Posterior vena cava (tissue), 2 donors: ENCODE results near the gene NTSR2. TPM values are rescaled to one million over a fixed set of nuclear protein-coding genes. Genes with fewer than 3 reads are reported as not detected.
A peak's percentile ranks its signal among the peaks of the same experiment; 100 is the strongest.

Experiments used
- DNase-seq: peaks from one replicate; pipeline ENCODE4 v3.0.0-alpha.2; 2020; ENCODE audit warnings: low spot score
- intact Hi-C, 2 donors: fragments of 100-400 bp; cut with DNase I; formaldehyde crosslinking; loops; one replicate each; pipeline versions ENCODE4 v1.14.1 to v1.14.2; 2022 to 2023
- long read RNA-seq, 2 donors: library from polyadenylated mRNA; unstranded; transcript quantifications; one replicate each; pipeline ENCODE4 v2.0.0, GENCODE V29; 2020 to 2021
- total RNA-seq, 2 donors: library from RNA; stranded (reverse); fragmentation: NEBNext Ultra II Directional; extraction: Animal tissue kit (Norgen Biotek cat#: 25700); gene quantifications; one replicate each; pipeline ENCODE4 v1.2.1, GENCODE V29; 2021
- donor health status: DM: yes; HTN: yes; CAD: no.
- donor health status: DM: yes; HTN: yes; CAD: no.

The NTSR2 gene
- total RNA-seq = not detected
- long read RNA-seq, donor 1 = 0 reads
- long read RNA-seq, donor 2 = 0 reads

DNA sequence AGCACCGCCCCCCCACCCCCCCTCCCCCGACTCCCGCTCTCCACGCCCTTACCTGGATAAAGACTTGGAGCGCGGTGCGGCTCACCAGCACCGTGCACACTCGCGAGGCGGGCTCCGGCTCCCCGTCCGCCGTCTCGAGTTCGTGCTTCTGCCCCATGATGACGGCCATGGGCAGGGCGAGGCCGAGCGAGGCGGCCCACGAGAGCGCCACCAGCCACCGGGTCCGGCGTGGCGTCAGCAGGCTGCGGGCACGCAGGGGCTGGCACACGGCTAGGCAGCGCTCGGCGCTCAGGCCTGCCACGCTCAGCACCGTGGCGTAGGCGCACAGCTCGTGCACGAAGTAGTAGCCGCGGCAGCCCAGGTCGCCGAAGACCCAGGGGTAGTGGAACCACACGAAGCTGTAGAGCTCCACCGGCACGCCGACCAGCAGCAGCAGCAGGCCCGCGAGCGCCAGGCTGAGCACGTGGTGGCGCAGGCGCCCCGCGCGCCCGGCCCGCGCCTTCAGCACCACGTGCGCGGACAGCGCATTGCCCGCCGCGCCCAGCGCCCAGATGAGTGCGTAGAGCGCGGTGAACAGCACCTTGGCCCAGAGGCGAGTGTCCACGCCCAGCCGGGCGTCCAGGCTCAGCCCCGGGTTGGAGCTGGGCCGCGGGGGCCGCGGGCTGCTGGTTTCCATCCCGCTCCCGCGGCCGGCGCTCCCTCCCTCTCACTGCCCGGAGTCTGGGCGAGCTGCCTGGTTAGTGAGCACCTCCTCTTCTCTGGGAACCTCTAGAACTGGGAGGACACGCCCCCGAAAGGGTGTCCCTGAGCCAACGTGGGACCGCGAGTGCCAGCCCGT is at the start of gene NTSR2:
NTSR2 (minus strand) TSS at position 742 of the 838 bp plus-strand sequence; CDS start at position 676, 66 bp downstream.
- intact Hi-C loops = no loop called here

GRCh38 chr2:11719230-11719977 is 49.4 kb upstream of the NTSR2 start:
- intact Hi-C loops = no loop called here
- no peak for DNase-seq

More for the DNA sequence above, at the start of gene NTSR2:
- peak; percentile 79 for DNase-seq

GRCh38 chr2:11718606-11719005 is 48.6 kb upstream of the NTSR2 start:
- intact Hi-C loops = no loop called here
- no peak for DNase-seq

GRCh38 chr2:11717623-11718022 is 47.6 kb upstream of the NTSR2 start:
- intact Hi-C loops = no loop called here
- no peak for DNase-seq

- intact Hi-C loops = no loop called here
- no peak for DNase-seq
These were observed 46.8 kb upstream of the NTSR2 start for GRCh38 chr2:11716689-11717321.

DNA sequence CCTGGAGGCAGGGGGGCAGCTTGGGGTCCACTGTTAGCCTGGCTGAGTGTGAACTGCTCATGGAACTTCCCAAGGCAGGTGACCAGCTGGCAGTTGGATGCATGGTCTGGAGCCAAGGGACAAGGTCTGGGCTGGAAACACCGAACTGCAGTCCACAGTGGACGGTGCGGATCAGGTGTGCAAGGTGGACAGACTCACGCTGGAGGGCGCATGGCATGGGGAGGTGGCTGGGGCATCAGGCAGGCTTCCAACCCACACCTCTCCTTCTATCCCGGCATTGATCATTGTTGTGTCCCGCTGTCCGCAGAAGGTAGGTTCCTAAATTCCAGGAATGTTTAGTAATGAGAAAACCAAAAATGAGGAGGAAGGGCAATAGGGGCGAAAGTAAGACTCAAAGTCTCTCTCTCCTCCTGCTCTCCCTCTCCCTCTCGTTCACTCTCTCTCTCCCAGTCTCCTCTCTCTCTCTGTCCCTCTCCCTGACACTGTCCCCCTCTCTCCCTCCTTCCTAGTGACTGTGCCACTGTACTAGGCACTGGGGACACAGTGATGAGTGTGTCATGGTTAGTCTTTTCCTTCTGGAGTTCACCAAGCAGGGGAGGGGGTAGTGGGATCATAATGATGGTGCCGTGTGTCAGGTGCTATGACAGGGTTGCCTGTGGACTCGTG is 46.1 kb upstream of the NTSR2 start:
- intact Hi-C loops = no loop called here
- no peak for DNase-seq

DNA sequence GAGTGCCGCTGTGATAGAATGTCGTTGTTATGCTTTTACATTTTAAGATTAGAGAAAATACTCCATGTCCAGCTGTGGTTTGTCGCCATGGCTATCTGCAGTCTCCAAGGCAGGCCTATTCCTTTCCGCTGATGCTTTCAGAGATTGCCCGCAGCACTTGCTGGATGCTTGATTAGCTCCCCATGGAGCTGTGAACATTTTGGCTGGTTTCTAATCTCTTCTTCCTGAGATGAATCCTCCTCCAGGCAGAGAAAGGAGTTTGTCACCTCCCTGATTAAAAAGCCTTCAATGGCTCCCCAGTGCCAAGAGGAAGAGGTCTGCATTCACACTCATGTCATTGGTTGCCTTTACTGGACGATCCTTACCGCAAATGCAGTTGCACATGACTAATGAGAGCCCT is 43.8 kb upstream of the NTSR2 start:
- no peak for DNase-seq
- intact Hi-C loops = no loop called here

DNA sequence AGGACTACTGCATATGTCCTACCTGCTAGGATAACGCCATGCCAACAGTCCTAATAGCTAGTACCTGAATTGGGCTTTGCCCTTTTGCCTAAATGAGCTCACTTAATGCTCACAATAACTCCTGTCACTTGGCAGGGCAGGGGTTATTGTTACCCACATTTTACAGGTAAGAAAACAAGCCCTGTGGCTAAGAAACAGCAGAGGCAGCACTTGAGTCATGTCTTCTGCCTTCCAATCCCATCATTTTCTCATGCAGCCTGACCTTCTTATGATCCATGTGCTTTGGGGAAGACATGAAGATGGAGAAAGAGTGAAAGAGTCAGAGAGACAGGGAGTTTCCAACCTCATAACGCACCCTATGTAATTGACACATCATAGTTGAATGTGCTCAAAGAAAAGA is 42.9 kb upstream of the NTSR2 start:
- intact Hi-C loops = no loop called here
- no peak for DNase-seq

- intact Hi-C loops = no loop called here
- DNase-seq = no peak
These were observed 41.8 kb upstream of the NTSR2 start for GRCh38 chr2:11711751-11712150.

DNA sequence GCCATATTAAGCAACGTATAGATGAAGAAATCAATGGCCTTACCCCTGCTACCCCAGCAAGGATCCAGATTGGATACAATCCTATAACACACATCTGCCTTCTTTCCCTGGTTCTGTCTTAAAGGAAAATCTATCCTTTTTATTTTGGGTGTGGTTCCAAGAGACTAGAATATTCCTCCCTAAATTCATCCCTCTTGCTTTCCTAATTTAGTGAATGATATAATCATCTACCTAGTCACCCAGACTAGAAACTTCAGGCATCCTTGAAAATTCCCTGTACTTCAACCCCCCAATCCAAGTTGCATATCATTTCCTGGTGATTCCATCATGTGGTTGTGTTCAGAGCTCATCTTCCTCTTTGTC is 41.3 kb upstream of the NTSR2 start:
- DNase-seq = no peak
- intact Hi-C loops = no loop called here

DNA sequence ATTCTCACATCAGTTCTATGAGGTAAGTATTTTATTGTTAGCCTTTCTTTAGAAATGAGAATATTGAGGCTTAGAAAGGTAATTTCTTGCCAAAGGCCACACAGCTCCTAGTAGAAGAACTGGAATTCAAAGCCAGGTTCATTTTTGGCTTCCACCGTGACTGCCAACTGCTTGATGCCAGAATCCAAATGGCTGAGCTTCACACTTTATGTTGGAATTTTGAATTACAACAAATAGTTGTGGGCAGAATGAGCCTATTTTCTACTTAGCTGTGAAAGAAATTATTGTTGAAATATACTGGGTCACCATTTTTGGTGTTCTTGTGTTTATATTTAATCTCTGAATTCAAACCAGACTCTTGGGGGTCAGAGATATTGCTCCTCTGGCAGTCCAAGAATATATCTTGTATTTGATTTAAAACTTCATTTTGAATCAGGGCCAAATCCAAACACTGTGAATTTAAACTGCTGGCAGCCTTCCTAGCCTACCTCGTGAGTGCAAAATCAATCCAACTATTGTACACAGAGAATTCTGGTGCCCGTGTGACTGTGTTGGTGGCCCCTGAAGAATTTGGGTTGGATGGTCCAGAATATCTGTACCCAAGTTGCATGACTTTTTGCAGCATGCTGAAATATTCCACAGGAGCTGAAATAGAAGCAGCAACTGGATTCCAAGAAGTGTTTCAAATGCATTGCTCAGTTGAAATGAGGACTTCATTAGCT is 40.8 kb upstream of the NTSR2 start:
- intact Hi-C loops = no loop called here
- DNase-seq = no peak

GRCh38 chr2:11710210-11710609 is 40.2 kb upstream of the NTSR2 start:
- no peak for DNase-seq
- intact Hi-C loops = no loop called here

GRCh38 chr2:11709293-11709692 is 39.3 kb upstream of the NTSR2 start:
- intact Hi-C loops = no loop called here
- no peak for DNase-seq

- intact Hi-C loops = no loop called here
- no peak for DNase-seq
These were observed 38.1 kb upstream of the NTSR2 start for GRCh38 chr2:11708106-11708505.

GRCh38 chr2:11705711-11706110 is 35.7 kb upstream of the NTSR2 start:
- intact Hi-C loops = no loop called here
- no peak for DNase-seq

DNA sequence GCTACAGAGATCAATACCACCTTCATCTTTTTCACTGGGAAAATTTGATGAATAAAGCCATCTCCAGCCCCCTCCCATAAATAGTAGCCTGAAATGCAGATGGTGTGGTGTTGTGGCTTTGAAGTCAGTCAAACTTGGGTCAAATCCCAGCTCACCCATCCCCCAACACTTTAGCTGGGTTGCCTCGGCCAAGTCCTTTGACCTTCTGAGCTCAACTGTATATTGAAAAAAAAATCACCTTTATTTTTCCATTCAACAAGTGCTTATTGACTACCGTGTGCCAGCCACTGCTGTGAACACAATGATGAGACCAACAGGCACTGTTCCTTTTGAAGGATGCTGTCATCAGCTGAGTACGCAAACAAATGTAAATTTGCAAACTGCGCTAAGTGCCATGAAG is 35.1 kb upstream of the NTSR2 start:
- intact Hi-C loops = no loop called here
- DNase-seq = no peak

GRCh38 chr2:11703700-11704099 is 33.7 kb upstream of the NTSR2 start:
- intact Hi-C loops = no loop called here
- no peak for DNase-seq

GRCh38 chr2:11702946-11703345 is 33.0 kb upstream of the NTSR2 start:
- DNase-seq = no peak
- intact Hi-C loops = no loop called here

- intact Hi-C loops = no loop called here
- DNase-seq = no peak
These were observed 31.8 kb upstream of the NTSR2 start for GRCh38 chr2:11701751-11702301.
